ENCODE results near the gene IER5L.

The IER5L gene

GRCh38 chr9:129138144-129138462 lies 40.0 kb downstream of the IER5L start:
- H3K4me3 ChIP-seq (ENCODE audit: low read depth, low read length): no peak overlapping the region
- peak overlapping the region; percentile 100 for H3K27ac ChIP-seq
- peaks cover 37% of the 10 kb centered on the region for H3K36me3 ChIP-seq (replicated peaks)
- DNase-seq: no peak
- H3K27me3 ChIP-seq (replicated peaks): no peaks in the 10 kb centered on the region
- TF ChIP-seq, protein P1, sequence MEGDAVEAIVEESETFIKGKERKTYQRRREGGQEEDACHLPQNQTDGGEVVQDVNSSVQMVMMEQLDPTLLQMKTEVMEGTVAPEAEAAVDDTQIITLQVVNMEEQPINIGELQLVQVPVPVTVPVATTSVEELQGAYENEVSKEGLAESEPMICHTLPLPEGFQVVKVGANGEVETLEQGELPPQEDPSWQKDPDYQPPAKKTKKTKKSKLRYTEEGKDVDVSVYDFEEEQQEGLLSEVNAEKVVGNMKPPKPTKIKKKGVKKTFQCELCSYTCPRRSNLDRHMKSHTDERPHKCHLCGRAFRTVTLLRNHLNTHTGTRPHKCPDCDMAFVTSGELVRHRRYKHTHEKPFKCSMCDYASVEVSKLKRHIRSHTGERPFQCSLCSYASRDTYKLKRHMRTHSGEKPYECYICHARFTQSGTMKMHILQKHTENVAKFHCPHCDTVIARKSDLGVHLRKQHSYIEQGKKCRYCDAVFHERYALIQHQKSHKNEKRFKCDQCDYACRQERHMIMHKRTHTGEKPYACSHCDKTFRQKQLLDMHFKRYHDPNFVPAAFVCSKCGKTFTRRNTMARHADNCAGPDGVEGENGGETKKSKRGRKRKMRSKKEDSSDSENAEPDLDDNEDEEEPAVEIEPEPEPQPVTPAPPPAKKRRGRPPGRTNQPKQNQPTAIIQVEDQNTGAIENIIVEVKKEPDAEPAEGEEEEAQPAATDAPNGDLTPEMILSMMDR (IDR thresholded peaks at IDR 0.05; ENCODE audit: low read depth, low read length, missing control alignments): no peak
- in situ Hi-C loops (cut with HindIII; ENCODE audit: low pct_ligation_motif_present, low sequenced_read_pairs): loop anchor here (10.0 kb wide), 1 partner anchor 487 kb away; the partner anchor contains the start of genes C9orf50 and NTMT1

- in situ Hi-C loops (cut with HindIII; ENCODE audit: low pct_ligation_motif_present, low sequenced_read_pairs): loop anchor here (10.0 kb wide), 1 partner anchor 487 kb away; the partner anchor contains the start of genes C9orf50 and NTMT1
- Histone ChIP-seq H3K36me3 (replicated peaks) (peaks cover 40% of the 10 kb centered on the region), H3K27ac (no peak overlapping the region), H3K4me3 (ENCODE audit: low read depth, low read length) (no peak overlapping the region), H3K27me3 (replicated peaks) (no peaks in the 10 kb centered on the region)
- TF ChIP-seq, protein P1 (IDR thresholded peaks at IDR 0.05; ENCODE audit: low read depth, low read length, missing control alignments): no peak
- DNase-seq: no peak
Measured at GRCh38 chr9:129137292-129138143, 40.5 kb downstream of the IER5L start.

- in situ Hi-C loops (cut with HindIII; ENCODE audit: low pct_ligation_motif_present, low sequenced_read_pairs): loop anchor here (10.0 kb wide), 1 partner anchor 488 kb away; the partner anchor contains the start of genes C9orf50 and NTMT1
- no peak overlapping the region for H3K4me3 ChIP-seq (ENCODE audit: low read depth, low read length)
- peaks cover 46% of the 10 kb centered on the region for H3K36me3 ChIP-seq (replicated peaks)
Measured at GRCh38 chr9:129136446-129137035, 41.5 kb downstream of the IER5L start.

GRCh38 chr9:129135476-129135875 lies 42.6 kb downstream of the IER5L start:
- Histone ChIP-seq H3K4me3 (ENCODE audit: low read depth, low read length) (no peak overlapping the region), H3K27ac (no peak overlapping the region), H3K27me3 (replicated peaks) (no peaks in the 10 kb centered on the region), H3K36me3 (replicated peaks) (peaks cover 55% of the 10 kb centered on the region)
- DNase-seq: no peak
- TF ChIP-seq, protein P1 (IDR thresholded peaks at IDR 0.05; ENCODE audit: low read depth, low read length, missing control alignments): no peak
- in situ Hi-C loops (cut with HindIII; ENCODE audit: low pct_ligation_motif_present, low sequenced_read_pairs): loop anchor here (10.0 kb wide), 1 partner anchor 489 kb away; the partner anchor contains the start of genes C9orf50 and NTMT1

More at GRCh38 chr9:129136446-129137035, 41.5 kb downstream of the IER5L start:
- Histone ChIP-seq H3K27me3 (replicated peaks) (no peaks in the 10 kb centered on the region), H3K27ac (no peak overlapping the region)
- DNase-seq: no peak
- TF ChIP-seq, protein P1 (IDR thresholded peaks at IDR 0.05; ENCODE audit: low read depth, low read length, missing control alignments): no peak

DNA sequence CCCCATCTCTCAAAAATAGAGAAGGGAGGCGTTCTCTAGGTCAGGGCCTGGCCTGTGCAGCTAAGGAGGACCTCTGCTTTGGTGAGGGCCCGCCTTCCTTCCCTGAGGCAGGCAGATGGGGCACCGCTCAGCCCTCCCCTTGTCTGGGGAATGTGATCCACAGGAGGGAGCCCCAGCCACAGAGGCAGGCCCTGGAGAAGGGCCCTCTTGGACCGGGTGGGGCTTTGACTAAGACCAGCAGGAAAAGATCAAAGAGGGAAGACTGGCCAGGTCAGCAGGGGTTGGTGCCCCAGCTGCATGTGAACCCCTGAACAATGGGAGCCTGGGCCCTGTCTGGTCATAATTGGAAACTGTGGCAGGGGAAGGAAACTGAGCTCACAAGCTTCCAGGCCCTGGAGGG lies 45.0 kb downstream of the IER5L start:
- TF ChIP-seq, protein P1 (IDR thresholded peaks at IDR 0.05; ENCODE audit: low read depth, low read length, missing control alignments): no peak
- H3K27ac ChIP-seq: no peak overlapping the region
- H3K36me3 ChIP-seq (replicated peaks): peaks cover 58% of the 10 kb centered on the region
- H3K4me3 ChIP-seq (ENCODE audit: low read depth, low read length): no peak overlapping the region
- DNase-seq: no peak
- in situ Hi-C loops (cut with HindIII; ENCODE audit: low pct_ligation_motif_present, low sequenced_read_pairs): loop anchor here (10.0 kb wide), 1 partner anchor 492 kb away; the partner anchor contains the start of genes C9orf50 and NTMT1
- no peaks in the 10 kb centered on the region for H3K27me3 ChIP-seq (replicated peaks)
